Measurements from ENCODE around the gene HIVEP3. TPM values are rescaled to one million over a fixed set of nuclear protein-coding genes. Genes with fewer than 3 reads are reported as not detected.

HIVEP3 gene
- total RNA-seq, 2 donors from 2014 or later: 3.4 to 4.0 TPM

GRCh38 chr1:41485605-41486004 is 433.1 kb downstream of the HIVEP3 start:
- intact Hi-C loops (cut with DNase I): no loop called here
- no peak for TF ChIP-seq POLR2A (IDR thresholded peaks at IDR 0.05)
- no peak for TF ChIP-seq CTCF (IDR thresholded peaks at IDR 0.05)
- DNase-seq (no peak), ATAC-seq (no peak)
- H3K36me3 ChIP-seq (replicated peaks in 1 of 2; ENCODE audit: insufficient read depth in 1 of 2, low read depth in 2 of 2): no peaks in the 10 kb centered on the region
- WGBS, 2 donors: 36 to 55% methylated on average over 5 of the region's 5 CpGs
- peaks cover 68% of the 10 kb centered on the region for H3K4me1 ChIP-seq
- peak overlapping the region; percentile 44 to 82 (median 80) for H3K27ac ChIP-seq
- no peaks in the 10 kb centered on the region for H3K27me3 ChIP-seq
- no peak overlapping the region for H3K4me3 ChIP-seq
- H3K9me3 ChIP-seq: no peaks in the 10 kb centered on the region

GRCh38 chr1:41484402-41485241 is 434.1 kb downstream of the HIVEP3 start, which contains the start of gene EDN2:
TSS of gene EDN2 (minus strand) at chr1:41484683. CDS start at chr1:41484601, 82 bp downstream.
- H3K36me3 ChIP-seq (replicated peaks in 1 of 2; ENCODE audit: insufficient read depth in 1 of 2, low read depth in 2 of 2): no peaks in the 10 kb centered on the region
- intact Hi-C loops (cut with DNase I): no loop called here
- peak; percentile 85 for ATAC-seq
- peaks cover 68% of the 10 kb centered on the region for H3K4me1 ChIP-seq
- 12 to 21% methylated on average over 17 to 22 of the region's 27 CpGs for WGBS, 2 donors
- no peak within 1 kb of the TSS for H3K4me3 ChIP-seq
- no peaks in the 10 kb centered on the region for H3K27me3 ChIP-seq
- peak in 6 of 7 experiments; percentile 30 to 72 (median 66) for TF ChIP-seq CTCF (IDR thresholded peaks at IDR 0.05)
- TF ChIP-seq POLR2A (IDR thresholded peaks at IDR 0.05): peak; percentile 86 to 96 (median 91)
- DNase-seq: peak; percentile 85 to 95 (median 92)
- no peaks in the 10 kb centered on the region for H3K9me3 ChIP-seq
- peak within 1 kb of the TSS; percentile 44 to 82 (median 80) for H3K27ac ChIP-seq

- ATAC-seq (no peak), DNase-seq (no peak)
- Histone ChIP-seq H3K4me3 (no peak overlapping the region), H3K27ac (peak overlapping the region; percentile 44 to 82 (median 80)), H3K36me3 (replicated peaks in 1 of 2; ENCODE audit: insufficient read depth in 1 of 2, low read depth in 2 of 2) (no peaks in the 10 kb centered on the region), H3K4me1 (peaks cover 68% of the 10 kb centered on the region), H3K27me3 (no peaks in the 10 kb centered on the region), H3K9me3 (no peaks in the 10 kb centered on the region)
- intact Hi-C loops (cut with DNase I): no loop called here
- TF ChIP-seq POLR2A (IDR thresholded peaks at IDR 0.05) (no peak), CTCF (IDR thresholded peaks at IDR 0.05) (no peak)
- 51 to 68% methylated on average over 8 to 9 of the region's 9 CpGs for WGBS, 2 donors
Measured at GRCh38 chr1:41483960-41484401, 434.7 kb downstream of the HIVEP3 start.

- Histone ChIP-seq H3K9me3 (no peaks in the 10 kb centered on the region), H3K4me1 (peaks cover 68% of the 10 kb centered on the region), H3K4me3 (no peak overlapping the region), H3K27me3 (no peaks in the 10 kb centered on the region), H3K27ac (peak overlapping the region in 2 of 4 donors; percentile 59 to 78), H3K36me3 (replicated peaks in 1 of 2; ENCODE audit: insufficient read depth in 1 of 2, low read depth in 2 of 2) (no peaks in the 10 kb centered on the region)
- ATAC-seq (no peak), DNase-seq (no peak)
- 75 to 76% methylated on average over 20 to 21 of the region's 21 CpGs for WGBS, 2 donors
- intact Hi-C loops (cut with DNase I): no loop called here
- TF ChIP-seq POLR2A (IDR thresholded peaks at IDR 0.05) (no peak), CTCF (IDR thresholded peaks at IDR 0.05) (no peak)
Measured at GRCh38 chr1:41483001-41483850, 435.5 kb downstream of the HIVEP3 start.

Measured in body of pancreas (tissue), 4 donors.